HCT116 (cell line): ENCODE data around the gene KMT2E. TPM values are rescaled to one million over a fixed set of nuclear protein-coding genes. Genes with fewer than 3 reads are reported as not detected.

ENCODE experiments used
- ATAC-seq: fragments of 200-7000 bp; cut with Tn5 transposase; 2 replicates; pipeline ENCODE4 v1.9.1; 2020; ENCODE audit warnings: mild to moderate bottlenecking, moderate library complexity
- BruUV-seq: library from RNA; stranded (reverse); fragments of 400-500 nt; replicated peaks from 2 replicates; lab custom pipeline; 2021; lab: Mats Ljungman, UMichigan
- CTCF ChIA-PET: fragments of 300-600 bp; sonication (Branson Sonifier 250); formaldehyde crosslinking; loops from one replicate; lab custom pipeline; 2021; ENCODE audit warnings: antibody characterized with exemption; lab: Charles Lee
- POLR2A ChIA-PET: fragments of 300-600, 350-600 bp; sonication (Branson Sonifier 250); formaldehyde crosslinking; loops from one replicate; lab custom pipeline; 2021; ENCODE audit warnings: antibody characterized with exemption; lab: Charles Lee
- RAD21 ChIA-PET, 2 experiments: fragments of 300-600 bp; sonication (Branson Sonifier 250); formaldehyde crosslinking; loops; one replicate each; lab custom pipeline; 2023; ENCODE audit warnings: low total read pairs in 2 of 2; ENCODE audit not compliant: uncharacterized antibody in 2 of 2, unreplicated experiment in 2 of 2, low non-redundant PET in 1 of 2; lab: Charles Lee
- DNase-seq: peaks from one replicate; pipeline ENCODE4 v3.0.0-alpha.2; 2010; ENCODE audit warnings: low read depth, low spot score
- H2AFZ ChIP-seq: fragments of 200-600 bp; shearing (Covaris generic), sonication (generic); 2 replicates; pipeline ENCODE4 v1.6.1; 2017; ENCODE audit warnings: low read depth, mixed run types, mixed read lengths, antibody characterized with exemption, low read length; ENCODE audit not compliant: poor library complexity, severe bottlenecking
- H3K27ac ChIP-seq: 2 replicates; pipeline ENCODE4 v1.5.1; 2012; ENCODE audit warnings: low read depth, low read length
- H3K27me3 ChIP-seq: fragments of 200-600 bp; sonication (generic); 2 replicates; pipeline ENCODE4 v1.6.1; 2016; ENCODE audit warnings: mixed run types, low read length, mixed read lengths; ENCODE audit not compliant: insufficient read depth
- H3K36me3 ChIP-seq, 2 experiments: fragments of 200-500 bp in 1 of 2; fragments of 200-600 bp in 1 of 2; sonication (Bioruptor generic) in 1 of 2; sonication (generic) in 1 of 2; 2 replicates each; pipeline versions ENCODE4 v1.5.1 to v1.6.1; 2014 to 2016; ENCODE audit warnings: low read length in 2 of 2, inconsistent platforms in 1 of 2, mixed read lengths in 1 of 2, mixed run types in 1 of 2; ENCODE audit not compliant: insufficient read depth in 2 of 2, control insufficient read depth in 1 of 2
- H3K4me1 ChIP-seq, 2 experiments: fragments of 200-600 bp in 1 of 2; sonication (generic) in 1 of 2; 2 replicates each; pipeline versions ENCODE4 v1.5.1 to v1.6.1; 2012 to 2017; ENCODE audit warnings: low read length in 2 of 2, inconsistent platforms in 1 of 2, mild to moderate bottlenecking in 1 of 2, mixed read lengths in 1 of 2, mixed run types in 1 of 2, moderate library complexity in 1 of 2; ENCODE audit not compliant: insufficient read depth in 2 of 2, control insufficient read depth in 1 of 2
- H3K4me2 ChIP-seq: fragments of 200-600 bp; sonication (generic); 2 replicates; pipeline ENCODE4 v1.6.1; 2017; ENCODE audit warnings: mixed run types, low read length, mixed read lengths
- H3K4me3 ChIP-seq, 2 experiments: fragments of 200-600 bp in 1 of 2; sonication (generic) in 1 of 2; replicated peaks in 1 of 2; 2 replicates each; pipeline ENCODE4 v1.5.1; 2011 to 2016; ENCODE audit warnings: low read length in 2 of 2, control low read depth in 1 of 2, low read depth in 1 of 2, mild to moderate bottlenecking in 1 of 2, mixed read lengths in 1 of 2, mixed run types in 1 of 2
- H3K79me2 ChIP-seq: fragments of 200-600 bp; sonication (generic); 2 replicates; pipeline ENCODE4 v1.6.1; 2017; ENCODE audit warnings: mild to moderate bottlenecking, mixed run types, low read length, moderate library complexity, mixed read lengths; ENCODE audit not compliant: insufficient read depth
- H3K9ac ChIP-seq: fragments of 200-600 bp; sonication (generic); 2 replicates; pipeline ENCODE4 v1.6.1; 2016; ENCODE audit warnings: low read length, mixed read lengths
- H3K9me2 ChIP-seq: fragments of 200-600 bp; sonication (generic), shearing (Covaris generic); 2 replicates; pipeline ENCODE4 v1.6.1; 2017; ENCODE audit warnings: mixed run types, mild to moderate bottlenecking, moderate library complexity; ENCODE audit not compliant: insufficient read depth
- H3K9me3 ChIP-seq, 2 experiments: fragments of 200-500 bp in 1 of 2; fragments of 200-600 bp in 1 of 2; sonication (Bioruptor generic) in 1 of 2; sonication (generic) in 1 of 2; 2 replicates each; pipeline ENCODE4 v1.6.1; 2014 to 2017; ENCODE audit warnings: low read length in 2 of 2, mixed read lengths in 2 of 2, inconsistent platforms in 1 of 2, low read depth in 1 of 2, mild to moderate bottlenecking in 1 of 2, mixed run types in 1 of 2, moderate library complexity in 1 of 2; ENCODE audit not compliant: control insufficient read depth in 1 of 2, insufficient read depth in 1 of 2
- H4K20me1 ChIP-seq: fragments of 200-600 bp; sonication (generic), shearing (Covaris generic); 2 replicates; pipeline ENCODE4 v1.6.1; 2017; ENCODE audit warnings: mixed run types, mild to moderate bottlenecking, moderate library complexity; ENCODE audit not compliant: insufficient read depth
- CEBPB ChIP-seq: IDR thresholded peaks from 2 replicates; pipeline ENCODE4 v1.6.1; 2012; ENCODE audit warnings: low read depth
- EGR1 ChIP-seq: IDR thresholded peaks from 2 replicates; pipeline ENCODE4 v1.6.1; 2012; ENCODE audit warnings: low read depth
- ELF1 ChIP-seq: IDR thresholded peaks from 2 replicates; pipeline ENCODE4 v1.6.1; 2012; ENCODE audit warnings: low read depth, borderline replicate concordance
- EZH2 ChIP-seq: fragments of 200-600 bp; sonication (generic); IDR thresholded peaks from 2 replicates; pipeline ENCODE4 v1.6.1; 2017; ENCODE audit warnings: antibody characterized with exemption, mixed run types
- MAX ChIP-seq: IDR thresholded peaks from 2 replicates; pipeline ENCODE4 v1.6.1; 2012
- RAD21 ChIP-seq: IDR thresholded peaks from 2 replicates; pipeline ENCODE4 v1.6.1; 2012; ENCODE audit warnings: low read depth, mild to moderate bottlenecking
- SIN3A ChIP-seq: IDR thresholded peaks from 2 replicates; pipeline ENCODE4 v1.6.1; 2012; ENCODE audit warnings: low read depth
- SP1 ChIP-seq: IDR thresholded peaks from 2 replicates; pipeline ENCODE4 v1.6.1; 2012; ENCODE audit warnings: low read depth
- YY1 ChIP-seq: IDR thresholded peaks from 2 replicates; pipeline ENCODE4 v1.6.1; 2011; ENCODE audit warnings: low read length, low read depth, moderate library complexity, mild to moderate bottlenecking; ENCODE audit not compliant: insufficient replicate concordance; ENCODE audit errors: extremely low read depth
- ZBTB33 ChIP-seq: IDR thresholded peaks from 2 replicates; pipeline ENCODE4 v1.6.1; 2011; ENCODE audit warnings: mild to moderate bottlenecking, low read length, moderate library complexity; ENCODE audit not compliant: insufficient replicate concordance; ENCODE audit errors: extremely low read depth
- ZFX ChIP-seq: fragments of 450-650 bp; IDR thresholded peaks from 2 replicates; pipeline ENCODE4 v1.6.1; 2017
- ZNF274 ChIP-seq: fragments of 200-500 bp; sonication (Bioruptor generic); IDR thresholded peaks from 2 replicates; pipeline ENCODE4 v1.6.1; 2014; ENCODE audit warnings: mild to moderate bottlenecking, low read depth, low read length, inconsistent platforms
- intact Hi-C: fragments of 100-400 bp; cut with micrococcal nuclease; formaldehyde crosslinking; loops from 2 replicates; pipeline ENCODE4 v1.10.0; 2022
- total RNA-seq: library from RNA; stranded (reverse); gene quantifications from one replicate; pipeline ENCODE4 v1.2.1, GENCODE V29; 2021; ENCODE audit not compliant: unreplicated experiment

KMT2E gene
- total RNA-seq, 1 experiment from 2014 or later, result 39.8 TPM

GRCh38 chr7:105086850-105087249, 72.8 kb downstream of the KMT2E start:
- no TSS peak for BruUV-seq
- POLR2A ChIA-PET, result no interaction called here

GRCh38 chr7:105087981-105088380, 74.0 kb downstream of the KMT2E start:
- intact Hi-C loops, result no loop called here

More at GRCh38 chr7:105086850-105087249, 72.8 kb downstream of the KMT2E start:
- Histone ChIP-seq H3K27me3 (no peaks in the 10 kb centered on the region), H3K36me3 (peaks cover 0 to 6% of the 10 kb centered on the region in 2 experiments; a peak in 1 of 4 replicates), H3K9ac (no peak overlapping the region), H2AFZ (no peak overlapping the region), H3K9me3 (no peaks in the 10 kb centered on the region), H3K4me2 (no peak overlapping the region), H3K4me3 (no peak overlapping the region), H3K4me1 (peaks cover 5% of the 10 kb centered on the region in 2 experiments; a peak in 3 of 4 replicates), H3K79me2 (no peaks in the 10 kb centered on the region), H4K20me1 (0 out of 2 replicates have a peak, but pooled peaks cover 3% of the 10 kb centered on the region), H3K27ac (no peak overlapping the region), H3K9me2 (no peaks in the 10 kb centered on the region)
- TF ChIP-seq SP1, result no peak
- no peak for TF ChIP-seq ZNF274
- TF ChIP-seq RAD21, result no peak
- TF ChIP-seq EGR1, result no peak
- no peak for TF ChIP-seq ZFX
- no peak for TF ChIP-seq EZH2
- no peak for TF ChIP-seq SIN3A
- no peak for ATAC-seq
- RAD21 ChIA-PET, result no interaction called here
- no peak for DNase-seq
- CTCF ChIA-PET, result no interaction called here
- intact Hi-C loops, result no loop called here

More at GRCh38 chr7:105087981-105088380, 74.0 kb downstream of the KMT2E start:
- Histone ChIP-seq H3K9me3 (no peaks in the 10 kb centered on the region), H3K4me3 (no peak overlapping the region), H2AFZ (no peak overlapping the region), H3K9ac (no peak overlapping the region), H4K20me1 (0 out of 2 replicates have a peak, but pooled peaks cover 3% of the 10 kb centered on the region), H3K9me2 (no peaks in the 10 kb centered on the region), H3K36me3 (peaks cover 0 to 6% of the 10 kb centered on the region in 2 experiments; a peak in 1 of 4 replicates), H3K27me3 (no peaks in the 10 kb centered on the region), H3K4me2 (no peak overlapping the region), H3K79me2 (no peaks in the 10 kb centered on the region; the same call in 1 of the 2 replicates), H3K27ac (no peak overlapping the region), H3K4me1 (peaks cover 5% of the 10 kb centered on the region in 2 experiments; a peak in 3 of 4 replicates)
- CTCF ChIA-PET, result no interaction called here
- RAD21 ChIA-PET, result no interaction called here
- DNase-seq (no peak), ATAC-seq (no peak)
- TF ChIP-seq ELF1 (no peak), YY1 (no peak), SIN3A (no peak), EGR1 (no peak), CEBPB (no peak), RAD21 (no peak), ZBTB33 (no peak), MAX (no peak)
- POLR2A ChIA-PET, result no interaction called here
- BruUV-seq, result no TSS peak
